ENCODE measurements around the gene LGR4. TPM values are rescaled to one million over a fixed set of nuclear protein-coding genes. Genes with fewer than 3 reads are reported as not detected.

LGR4 gene
- total and polyA plus RNA-seq, 10 of the 15 experiments (the other 5 are each of a cell fraction or from before 2014, with no cell fraction given), result under 0.01 to 0.64 (median 0.04) TPM; not detected in 5

DNA sequence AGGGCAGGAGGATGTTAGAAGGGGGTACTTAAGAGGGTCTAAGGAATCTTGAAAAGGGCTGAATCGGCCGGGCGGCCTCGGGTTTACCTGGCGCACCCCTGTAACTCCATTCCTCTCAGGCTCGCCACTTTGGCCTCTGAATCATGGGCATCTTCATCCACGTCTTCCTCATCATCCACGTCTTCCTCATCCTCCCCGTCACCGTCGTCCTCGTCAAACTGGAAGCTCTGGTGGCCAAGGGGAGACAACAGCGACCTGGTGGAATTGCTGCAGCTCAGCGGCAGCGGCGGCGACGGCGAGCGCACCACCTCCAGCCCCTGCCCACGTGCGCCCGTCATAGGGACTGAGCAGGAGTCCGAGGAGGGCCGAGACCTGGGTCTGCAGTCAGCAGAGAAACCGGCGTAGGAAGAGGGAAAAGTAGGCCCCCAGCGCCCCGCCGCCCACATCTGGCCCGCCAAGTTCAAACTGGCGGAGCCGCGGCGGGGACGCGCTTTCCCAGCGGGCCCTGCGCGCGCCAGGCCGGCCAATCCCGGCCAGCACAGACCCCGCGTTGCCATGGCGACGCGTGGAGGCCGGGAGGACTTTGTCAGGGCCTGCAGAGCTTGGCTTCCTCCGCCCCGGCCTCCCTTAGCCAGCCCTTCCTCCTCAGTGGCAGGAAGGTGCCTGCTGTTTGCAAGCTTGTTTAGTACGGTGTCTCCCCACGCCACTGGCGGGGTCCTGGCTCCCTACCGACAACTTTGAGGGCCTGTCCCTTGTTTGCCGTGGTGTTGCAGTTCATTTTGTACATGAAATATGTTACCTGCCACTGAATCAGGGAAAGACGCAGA is 109.6 kb downstream of the LGR4 start, which contains the start of gene CCDC34 (continued):
- TF ChIP-seq ZNF207 (IDR thresholded peaks at IDR 0.05; ENCODE audit: borderline replicate concordance) (no peak; the same call in 1 of the 2 replicates), CEBPB (IDR thresholded peaks at IDR 0.05; ENCODE audit: borderline replicate concordance in 1 of 2, low read depth in 2 of 2, low read length in 2 of 2) (no peak), YBX1 (IDR thresholded peaks at IDR 0.05) (no peak), ELK1 (IDR thresholded peaks at IDR 0.05; ENCODE audit: low read depth, low read length) (no peak), IRF3 (IDR thresholded peaks at IDR 0.05) (no peak), ZNF622 (IDR thresholded peaks at IDR 0.05) (no peak)

GRCh38 chr11:27361649-27362431 is 110.8 kb downstream of the LGR4 start:
- H3K4me3 ChIP-seq, result peak overlapping the region; percentile 81; the same call in 1 of the 2 replicates
- no peaks in the 10 kb centered on the region for H3K9me3 ChIP-seq (replicated peaks; ENCODE audit: control insufficient read depth, insufficient read depth, low read length)
- ChIA-PET SMC1A (ENCODE audit: uncharacterized antibody, unreplicated experiment) (interaction anchor here (0.6 kb wide), 1 partner anchor 14 kb away, joined by 3 read pairs; no protein-coding TSS in a partner anchor), RAD21 (ENCODE audit: unreplicated experiment) (no interaction called here), CTCF (no interaction called here), POLR2A (no interaction called here)
- peak overlapping the region; percentile 78; the same call in 1 of the 2 replicates for H2AFZ ChIP-seq (ENCODE audit: control insufficient read depth, low read depth, low read length)
- BruUV-seq (replicated peaks), result no TSS peak
- H4K20me1 ChIP-seq (ENCODE audit: control insufficient read depth, insufficient read depth), result no peaks in the 10 kb centered on the region
- H3K4me2 ChIP-seq (ENCODE audit: control insufficient read depth, insufficient read depth), result peak overlapping the region; percentile 83
- peaks cover 3% of the 10 kb centered on the region; the same call in 1 of the 2 replicates for H3K4me1 ChIP-seq (ENCODE audit: control insufficient read depth, insufficient read depth, low read length)
- H3K27ac ChIP-seq (ENCODE audit: control insufficient read depth, insufficient read depth), result peak overlapping the region; percentile 69; the same call in 1 of the 2 replicates
- WGBS (ENCODE audit: insufficient coverage, insufficient replicate concordance, low lambda C conversion rate, missing lambda C conversion rate), result 86% methylated on average over 8 of the region's 8 CpGs
- TF ChIP-seq NFXL1 (IDR thresholded peaks at IDR 0.05; ENCODE audit: borderline replicate concordance) (no peak), HDAC6 (IDR thresholded peaks at IDR 0.05; ENCODE audit: unreplicated experiment) (no peak)
- FAIRE-seq (no peak), ATAC-seq (no peak), DNase-seq (ENCODE audit: low read depth, low spot score) (no peak)
- intact Hi-C loops (cut with micrococcal nuclease; ENCODE audit: unreplicated experiment), result loop anchor here (5.0 kb wide), 3 partner anchors 125 to 175 kb away; no protein-coding TSS in a partner anchor
- H3K36me3 ChIP-seq (ENCODE audit: control insufficient read depth in 2 of 2, insufficient read depth in 2 of 2, low read length in 1 of 2), result no peaks in the 10 kb centered on the region
- in situ Hi-C loops (cut with MboI), result no loop called here
- no peaks in the 10 kb centered on the region for H3K27me3 ChIP-seq (replicated peaks in 1 of 2; ENCODE audit: control insufficient read depth in 2 of 2, insufficient read depth in 2 of 2, low read length in 1 of 2)
- H3K9ac ChIP-seq (ENCODE audit: control insufficient read depth, insufficient read depth, low read length), result peak overlapping the region; percentile 85
- H3K79me2 ChIP-seq (ENCODE audit: control insufficient read depth, insufficient read depth, low read length), result no peaks in the 10 kb centered on the region; the same call in 1 of the 2 replicates

Data from GM12878 (cell line).